ENCODE measurements around the gene LMBR1.

The LMBR1 gene

DNA sequence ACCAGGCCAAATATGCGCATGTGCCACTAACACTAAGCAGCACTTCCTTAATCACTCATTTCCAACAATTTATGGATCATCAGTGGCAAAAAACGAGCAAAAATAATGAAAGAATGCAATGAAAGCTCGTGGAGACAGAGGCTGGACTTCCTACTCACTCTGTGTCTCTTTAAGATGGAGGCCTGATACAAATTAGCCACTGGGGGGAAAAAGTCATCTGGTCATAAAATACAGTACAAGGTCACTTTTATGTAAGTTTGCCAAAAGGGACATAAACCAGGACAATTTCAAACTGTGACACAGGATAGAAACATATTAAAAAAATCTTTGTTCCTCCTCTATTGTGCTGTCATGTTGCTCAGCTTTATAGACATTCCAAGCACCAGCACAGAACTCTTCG, 101.7 kb downstream of the LMBR1 start:
- DNase-seq, result no peak

DNA sequence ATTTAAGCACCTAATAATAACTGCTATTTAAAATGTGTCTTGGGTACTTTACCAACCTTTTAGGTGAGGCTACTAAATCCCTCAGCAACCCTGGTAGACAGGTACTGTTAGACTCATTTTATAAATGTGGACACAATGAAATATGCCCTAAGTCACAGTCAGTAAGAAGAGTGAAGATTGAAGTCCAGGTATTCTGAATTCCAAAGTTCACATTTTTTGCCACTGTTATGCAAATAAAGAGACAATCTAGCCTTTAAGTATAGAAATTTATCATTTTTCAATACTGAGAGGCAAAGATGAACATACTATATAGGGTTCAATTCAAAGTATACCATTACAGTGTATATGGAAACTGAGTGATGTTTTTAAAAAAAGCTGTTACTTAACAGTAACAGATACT, 102.7 kb downstream of the LMBR1 start:
- DNase-seq, result no peak

DNA sequence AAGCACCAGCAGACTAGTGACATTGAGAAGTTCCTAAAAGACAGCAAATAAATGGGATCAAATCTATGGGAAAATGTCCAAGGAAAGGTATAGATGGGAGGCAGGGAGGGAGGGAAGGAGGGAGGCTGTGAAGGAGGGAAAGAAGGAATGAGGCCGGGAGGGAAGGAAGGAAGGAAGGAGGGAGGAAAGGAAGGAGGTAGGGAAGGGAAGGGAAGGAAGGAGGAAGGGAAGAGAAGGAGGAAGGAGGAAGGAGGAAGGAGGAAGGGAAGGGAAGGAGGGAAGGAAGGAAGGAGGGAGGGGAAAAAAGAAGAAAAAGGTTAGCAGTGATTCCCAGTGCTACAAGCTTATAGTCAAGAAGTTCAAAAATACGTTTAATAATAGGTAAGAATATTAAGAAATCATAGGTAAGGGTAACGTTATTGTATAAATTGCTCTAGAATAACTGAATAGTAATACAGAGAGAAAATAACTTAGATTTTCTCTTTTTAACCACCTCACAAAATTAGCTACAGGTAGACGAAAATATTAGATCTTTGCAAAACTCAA, 106.9 kb downstream of the LMBR1 start:
- no peak for DNase-seq

DNA sequence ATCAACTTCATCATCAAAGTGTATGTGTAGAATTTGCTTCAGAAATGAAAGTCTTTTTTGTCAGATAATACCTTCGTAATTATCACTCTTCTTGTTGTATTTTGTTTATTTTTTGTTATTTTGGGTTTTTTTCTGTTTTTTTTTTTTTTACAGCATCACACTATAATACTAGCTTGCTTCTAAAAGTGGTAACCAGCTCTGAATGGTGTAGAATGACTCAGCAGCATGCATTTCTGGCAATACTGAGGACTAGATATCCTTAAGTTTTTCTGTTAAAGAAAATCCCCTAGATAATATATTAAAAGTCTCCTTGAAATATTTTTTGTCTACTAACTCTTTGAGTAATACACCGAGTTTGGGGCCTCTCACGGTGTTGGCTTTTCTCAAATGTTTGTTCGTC, 109.1 kb downstream of the LMBR1 start:
- DNase-seq, result no peak

DNA sequence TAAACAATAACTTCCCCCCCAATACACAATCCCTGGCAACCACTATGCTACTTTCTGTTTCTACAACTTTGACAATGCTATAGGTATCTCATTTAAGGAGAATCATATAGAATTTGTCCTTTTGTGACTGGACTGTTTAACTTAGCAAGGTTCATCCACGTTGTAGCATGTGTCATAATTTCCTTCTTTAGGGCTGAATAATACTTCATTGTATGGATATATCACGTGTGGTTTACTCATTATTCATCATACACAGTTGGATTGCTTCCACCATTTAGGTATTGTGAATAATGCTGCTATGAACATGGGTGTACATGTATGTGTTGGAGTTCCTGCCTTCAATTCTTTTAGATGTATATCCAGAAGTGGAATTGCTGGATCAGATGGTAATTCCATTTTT, 111.0 kb downstream of the LMBR1 start:
- no peak for DNase-seq

DNA sequence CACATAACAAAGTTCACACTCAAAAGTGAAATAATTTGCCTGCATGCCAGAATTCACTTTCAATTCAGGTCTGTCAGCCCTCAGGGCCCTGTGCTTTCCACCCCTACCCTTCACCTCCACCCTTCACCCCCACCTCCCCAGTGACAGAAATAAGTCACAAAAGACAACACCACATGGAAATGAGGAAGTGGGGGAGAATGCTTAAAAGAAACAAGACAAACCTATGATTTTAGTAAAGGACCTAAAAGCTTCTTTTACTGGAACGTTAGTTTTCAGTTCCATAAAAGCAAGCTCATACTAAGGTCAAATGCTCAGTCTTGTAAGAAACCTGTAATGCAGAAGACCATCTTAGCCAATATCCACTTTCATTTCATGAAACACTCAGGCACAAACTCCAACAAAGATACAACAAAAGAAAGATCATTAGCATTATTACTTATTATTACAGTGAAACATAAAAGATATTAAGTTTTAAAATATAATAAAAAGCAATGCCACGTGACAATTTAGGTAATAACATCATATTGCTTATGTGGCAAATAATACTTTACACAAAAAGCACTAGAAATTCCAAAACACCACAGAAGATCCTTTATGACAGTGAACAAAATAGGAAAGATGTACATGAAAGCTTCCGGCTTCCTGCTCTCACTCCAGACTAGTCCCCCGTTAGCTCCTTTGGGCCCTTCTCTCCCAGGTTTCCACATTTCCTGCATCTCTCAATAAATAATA, 112.1 kb downstream of the LMBR1 start:
- DNase-seq, result no peak

DNA sequence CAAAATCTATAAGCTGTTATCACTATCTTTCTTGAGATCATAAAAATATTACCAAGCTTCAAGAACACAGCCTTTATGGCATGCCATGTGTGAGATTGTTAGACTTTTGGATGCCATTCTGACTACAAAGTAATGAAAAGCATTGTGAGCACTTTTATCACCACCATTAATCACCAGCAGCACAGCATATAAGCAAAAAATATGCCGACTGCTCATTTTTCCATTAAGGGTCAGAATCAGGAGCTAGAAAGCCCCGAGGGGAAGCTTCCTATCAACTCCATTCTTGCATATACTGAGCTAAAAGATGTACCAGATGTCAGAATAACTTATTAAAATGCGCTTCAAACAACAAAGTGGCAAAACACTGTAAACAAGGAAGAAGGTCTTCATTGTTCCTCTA, 114.3 kb downstream of the LMBR1 start:
- DNase-seq, result no peak

DNA sequence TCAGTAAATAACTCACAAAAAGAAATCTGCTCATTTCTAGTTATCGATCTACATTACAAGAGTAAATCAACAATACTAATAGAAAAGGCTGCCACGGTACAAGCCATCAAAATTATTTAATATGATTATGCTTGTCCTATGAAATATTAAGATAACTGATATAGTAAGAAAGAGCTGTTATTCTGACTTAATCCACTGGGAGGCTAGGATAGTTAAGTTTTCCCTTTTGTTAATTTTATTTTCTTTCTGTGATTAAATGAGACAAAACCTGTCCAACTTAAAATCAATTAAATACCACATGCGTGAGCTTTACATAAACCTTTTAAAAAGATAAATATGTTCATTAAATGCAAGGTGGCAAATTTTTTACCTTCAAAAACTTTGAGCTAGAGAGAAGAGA, 114.8 kb downstream of the LMBR1 start:
- DNase-seq, result no peak

DNA sequence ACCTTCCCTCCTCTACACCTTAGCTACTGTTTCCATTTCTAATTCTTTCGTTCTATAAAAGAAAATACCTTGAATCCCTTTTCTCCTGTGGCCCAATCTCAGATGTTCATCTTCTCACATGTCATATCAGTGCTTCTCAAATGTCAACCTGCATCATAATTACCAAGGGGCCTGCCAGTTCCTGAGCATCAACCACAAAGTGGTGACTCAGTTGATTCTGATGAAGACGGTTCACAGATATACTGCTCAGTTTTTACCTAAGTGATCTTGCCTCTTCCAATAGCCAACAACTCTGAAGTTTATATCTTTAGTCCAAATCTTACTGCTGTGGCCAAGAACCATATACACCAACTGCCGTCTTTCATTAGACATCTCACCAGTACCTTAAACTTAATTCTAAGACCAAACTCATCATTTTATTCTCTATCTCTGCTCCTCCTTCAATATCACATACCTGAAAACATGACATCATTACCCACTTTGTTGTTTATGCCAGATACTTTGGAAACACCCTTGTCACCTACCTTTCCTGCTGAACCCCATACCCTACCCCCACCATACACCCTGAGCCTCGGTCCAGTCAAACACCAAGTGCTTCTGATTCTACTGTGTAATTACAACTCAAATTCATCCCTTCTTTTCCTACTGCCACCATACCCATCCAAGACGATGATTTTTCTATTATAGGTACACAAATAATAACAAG, 115.5 kb downstream of the LMBR1 start:
- no peak for DNase-seq

DNA sequence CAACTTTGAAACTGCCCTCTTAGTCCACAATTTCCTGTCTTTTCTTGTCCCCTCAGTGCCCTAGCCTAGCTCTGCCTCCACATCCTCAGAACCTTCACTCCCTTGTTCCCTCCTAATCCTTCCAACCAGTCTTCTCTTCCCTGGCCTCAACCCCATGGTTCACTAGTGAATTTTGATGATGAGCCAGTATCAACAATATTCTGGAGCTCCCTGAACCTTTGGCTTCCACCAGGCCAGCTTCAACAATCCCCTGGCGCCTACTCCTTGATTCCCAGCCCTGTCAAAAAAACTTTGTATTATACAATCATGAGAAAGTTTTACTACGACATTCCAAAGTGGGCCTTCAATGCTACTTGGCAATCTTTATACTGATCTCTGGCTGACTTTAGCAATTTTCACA, 116.5 kb downstream of the LMBR1 start:
- DNase-seq, result no peak

DNA sequence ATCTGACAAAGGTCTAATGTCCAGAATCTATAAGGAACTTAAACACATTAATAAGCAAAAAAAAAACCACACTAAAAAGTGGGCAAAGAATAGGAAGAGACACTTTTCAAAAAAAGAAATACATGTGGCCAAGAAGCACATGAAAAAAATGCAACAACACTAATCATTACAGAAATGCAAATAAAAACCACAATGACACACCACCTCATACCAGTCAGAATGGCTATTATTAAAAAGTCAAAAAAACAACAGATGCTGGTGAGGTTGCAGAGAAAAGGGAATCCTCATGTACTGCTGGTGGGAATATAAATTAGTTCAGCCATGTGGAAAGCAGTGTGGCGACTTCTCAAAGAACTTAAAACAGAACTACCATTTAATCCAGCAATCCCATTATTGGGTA, 119.0 kb downstream of the LMBR1 start:
- DNase-seq, result no peak

DNA sequence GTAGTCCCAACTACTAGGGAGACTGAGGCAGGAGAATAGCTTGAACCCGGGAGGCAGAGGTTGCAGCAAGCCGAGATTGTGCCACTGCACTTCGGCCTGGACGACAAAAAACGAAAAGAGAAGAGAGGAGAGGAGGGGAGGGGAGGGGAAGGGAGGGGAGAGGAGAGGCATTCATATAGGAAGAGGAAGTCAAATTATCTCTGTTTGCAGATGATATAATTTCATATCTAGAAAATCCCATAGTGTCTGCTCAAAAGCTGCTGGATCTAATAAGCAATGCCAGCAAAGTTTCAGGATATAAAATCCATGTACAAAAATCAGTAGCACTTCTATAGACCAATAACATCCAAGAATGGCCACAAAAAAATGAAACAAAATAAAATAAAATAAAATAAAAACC, 120.3 kb downstream of the LMBR1 start:
- no peak for DNase-seq

DNA sequence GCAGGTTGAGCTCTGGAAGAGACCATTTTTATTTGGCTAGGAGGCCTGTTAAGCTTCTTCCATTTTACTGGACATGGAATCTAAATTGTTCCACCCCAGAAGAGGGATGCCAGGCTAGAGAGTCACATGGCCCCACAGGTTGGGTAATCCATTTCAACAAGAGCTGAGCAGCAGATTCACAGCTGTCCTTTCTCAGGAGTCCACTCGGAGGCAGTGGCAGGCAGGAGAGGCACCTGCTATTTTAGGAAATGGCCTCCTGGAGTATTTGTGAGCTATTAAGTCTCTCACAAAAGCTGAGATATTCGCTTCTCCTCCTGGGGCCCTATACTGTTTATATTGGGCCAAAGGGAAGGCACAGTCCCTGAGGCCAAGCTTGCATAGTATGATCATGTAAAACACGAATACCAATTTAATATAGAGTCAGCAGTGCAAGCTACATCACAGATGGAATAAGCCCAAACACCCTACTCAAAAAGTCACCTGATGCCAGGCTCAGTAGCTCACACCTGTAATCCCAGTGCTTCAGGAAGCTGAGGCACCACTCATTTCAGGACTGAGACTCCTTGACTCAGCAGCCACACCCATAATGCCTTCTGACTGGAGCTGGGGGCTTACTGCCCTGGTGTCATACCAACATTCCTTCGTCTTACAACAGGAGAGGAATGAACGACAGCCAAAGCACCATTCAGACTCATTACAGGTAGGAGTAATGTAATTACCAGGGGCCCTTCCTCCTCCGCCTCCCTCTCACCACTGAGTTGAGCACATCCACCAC, 124.1 kb downstream of the LMBR1 start:
- DNase-seq, result peak in 1 of 2 experiments; percentile 10

DNA sequence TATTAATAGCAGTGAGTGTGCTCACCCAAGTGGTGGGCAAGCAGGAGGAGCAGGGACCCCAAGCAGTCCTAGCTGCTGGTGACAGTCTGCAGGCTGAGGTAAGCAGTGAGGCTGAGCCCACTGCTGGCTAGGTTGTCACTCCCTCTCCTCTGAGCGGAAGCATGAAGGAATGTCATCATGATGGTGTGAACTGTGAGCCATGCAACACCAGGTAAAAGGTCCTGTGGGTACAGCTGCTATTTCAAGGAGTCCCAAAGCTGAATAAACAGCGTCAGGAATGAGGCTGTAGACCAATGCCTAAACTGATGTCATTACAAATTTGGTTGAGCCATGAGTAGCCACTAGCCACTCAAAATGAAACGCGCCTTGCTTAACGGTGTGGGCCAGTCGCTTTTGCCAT, 126.3 kb downstream of the LMBR1 start:
- DNase-seq, result no peak

DNA sequence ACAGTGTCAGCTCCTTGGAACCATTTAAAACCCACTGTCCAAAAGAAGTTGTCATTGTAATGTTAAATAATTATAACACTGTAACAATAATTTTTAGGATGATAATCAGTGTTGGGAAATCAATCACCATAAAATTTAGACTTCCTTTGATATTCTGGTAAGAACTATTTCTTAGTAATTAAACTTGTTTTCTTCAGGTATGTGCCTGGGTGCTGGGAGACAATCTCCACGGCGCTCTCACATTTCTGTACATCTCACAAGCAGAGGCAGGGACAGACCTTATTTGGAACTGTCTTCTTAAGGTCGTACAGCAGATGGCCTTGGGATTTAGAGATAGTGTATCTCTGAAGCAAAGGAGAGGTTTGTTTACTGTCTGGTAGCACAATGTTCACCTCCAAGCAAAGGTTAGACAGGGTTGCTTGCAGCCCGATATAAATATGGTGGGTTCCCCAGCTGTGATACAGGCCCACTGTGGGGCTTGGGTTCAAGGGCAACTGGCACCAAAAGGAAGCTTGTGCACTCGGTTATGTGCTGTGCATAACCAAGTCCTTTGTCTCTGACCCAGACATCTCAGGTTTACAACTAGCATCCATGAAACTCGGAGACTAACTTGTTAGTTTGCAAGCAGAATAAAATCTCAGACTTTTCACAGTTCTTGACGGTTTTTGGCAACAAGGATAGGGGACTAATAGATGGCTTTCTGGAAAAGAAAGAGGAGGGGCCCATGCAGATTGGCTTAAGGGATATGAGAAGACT, 126.9 kb downstream of the LMBR1 start:
- DNase-seq, result no peak

DNA sequence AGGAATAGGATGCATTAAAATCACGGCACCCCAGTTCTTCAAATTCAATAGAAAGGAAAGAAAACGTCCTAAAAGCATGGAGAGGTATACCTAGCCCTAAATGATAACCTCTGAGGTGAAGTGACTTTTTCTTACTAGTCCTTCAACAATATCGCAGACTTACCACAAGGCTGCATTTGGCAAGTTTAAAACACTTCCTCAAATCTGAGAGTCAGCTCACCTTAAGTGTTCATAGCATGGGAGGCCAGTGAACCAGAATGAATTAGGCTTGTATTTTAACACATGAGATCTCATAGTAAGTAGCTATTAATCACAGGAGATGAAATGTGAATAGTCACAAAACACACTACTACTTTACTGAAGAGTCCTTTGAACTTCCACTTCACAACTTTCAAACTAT, 128.2 kb downstream of the LMBR1 start:
- DNase-seq, result no peak

DNA sequence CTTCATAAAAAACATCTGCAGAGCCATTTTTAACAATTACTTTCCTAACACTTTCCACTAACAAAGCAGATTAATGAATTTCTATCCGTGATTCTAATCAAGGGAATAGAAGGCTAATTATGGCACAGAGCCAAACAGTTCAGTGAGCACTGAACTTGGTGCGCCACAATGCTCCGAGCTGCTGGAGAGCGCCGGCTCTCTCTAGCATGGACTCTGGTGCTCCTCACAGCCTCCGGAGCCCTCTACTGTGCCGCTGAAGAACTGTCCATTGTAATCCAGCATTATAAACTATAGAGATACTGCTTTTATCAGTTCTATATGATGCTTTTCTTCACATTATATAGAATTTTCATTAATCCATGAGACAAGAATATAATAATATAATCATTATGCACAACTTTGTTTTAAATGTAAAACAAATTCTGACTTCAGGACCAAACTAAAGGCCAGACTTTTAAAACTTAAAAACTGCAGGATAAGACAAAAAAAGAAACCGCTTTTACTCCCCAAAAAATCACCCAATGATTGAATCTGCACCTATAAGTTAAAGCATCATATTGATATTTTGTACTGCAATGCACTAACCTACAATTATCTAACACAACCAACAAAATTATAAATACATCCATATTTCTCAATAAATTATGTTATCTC, 128.8 kb downstream of the LMBR1 start:
- DNase-seq, result peak; percentile 49 to 72

DNA sequence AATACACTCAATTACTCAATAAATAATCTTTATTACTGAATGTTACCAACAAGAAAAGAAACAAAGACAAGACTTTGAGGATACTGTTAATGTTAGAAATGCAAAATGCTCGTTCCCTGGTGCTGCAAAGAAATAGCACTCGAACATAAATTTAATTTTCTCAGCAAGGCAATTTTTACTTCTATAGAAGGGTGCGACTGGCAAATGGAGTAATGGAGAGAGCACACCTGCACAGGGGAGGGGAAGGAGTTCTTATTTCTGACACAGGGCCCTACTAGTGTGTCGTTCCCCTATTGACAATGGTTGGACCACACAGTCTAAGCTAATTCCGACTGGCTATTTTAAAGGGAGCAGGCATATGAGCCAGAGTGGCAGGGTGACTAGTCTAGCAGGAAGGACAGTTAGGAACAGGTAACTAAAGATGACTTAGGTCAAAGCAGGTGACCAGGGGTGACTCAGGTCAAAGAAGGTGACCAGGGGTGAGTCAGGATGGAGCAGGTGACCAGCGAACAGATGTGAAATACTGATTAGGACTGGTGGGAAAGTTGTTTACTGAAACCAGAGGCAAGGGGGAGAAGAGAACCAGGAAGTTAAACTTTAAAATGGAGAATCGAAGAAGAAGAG, 133.3 kb downstream of the LMBR1 start:
- no peak for DNase-seq

DNA sequence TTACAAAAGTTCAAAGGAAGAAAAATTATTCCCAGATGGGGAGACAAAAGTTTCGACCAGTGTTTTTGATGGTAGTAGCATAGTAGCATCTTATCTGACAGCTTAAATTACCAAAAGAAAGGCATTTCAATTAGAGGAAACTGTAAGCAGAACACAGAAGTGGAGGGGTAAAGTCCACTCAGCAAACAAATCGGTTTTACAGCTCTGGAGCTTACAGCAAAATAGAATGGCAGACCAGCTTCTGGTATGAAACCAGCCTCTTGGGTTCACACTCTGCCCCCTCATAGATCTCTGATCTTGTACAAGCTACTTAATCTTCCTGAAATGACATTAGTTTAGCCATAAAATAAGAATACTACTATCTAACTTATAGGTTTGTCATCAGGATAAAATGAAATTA, 133.8 kb downstream of the LMBR1 start:
- DNase-seq, result no peak

DNA sequence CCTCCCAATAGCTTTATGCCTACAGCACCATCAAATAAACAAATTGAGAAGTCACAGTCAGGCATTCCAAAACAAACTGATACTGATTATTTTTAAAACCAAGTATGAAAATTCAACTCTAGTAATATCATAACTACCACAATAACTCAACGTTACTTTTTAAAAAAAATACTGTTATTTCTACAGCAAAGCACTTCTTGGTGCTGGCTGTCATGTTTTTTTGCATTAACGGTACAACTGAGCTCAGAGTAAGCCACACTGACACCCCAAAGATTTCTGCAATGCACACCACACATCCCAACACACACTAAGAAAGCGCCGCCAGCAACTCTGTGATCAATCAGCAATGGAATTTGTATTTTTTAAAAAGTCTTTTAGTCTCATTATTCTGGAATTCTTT, 138.8 kb downstream of the LMBR1 start:
- no peak for DNase-seq

DNA sequence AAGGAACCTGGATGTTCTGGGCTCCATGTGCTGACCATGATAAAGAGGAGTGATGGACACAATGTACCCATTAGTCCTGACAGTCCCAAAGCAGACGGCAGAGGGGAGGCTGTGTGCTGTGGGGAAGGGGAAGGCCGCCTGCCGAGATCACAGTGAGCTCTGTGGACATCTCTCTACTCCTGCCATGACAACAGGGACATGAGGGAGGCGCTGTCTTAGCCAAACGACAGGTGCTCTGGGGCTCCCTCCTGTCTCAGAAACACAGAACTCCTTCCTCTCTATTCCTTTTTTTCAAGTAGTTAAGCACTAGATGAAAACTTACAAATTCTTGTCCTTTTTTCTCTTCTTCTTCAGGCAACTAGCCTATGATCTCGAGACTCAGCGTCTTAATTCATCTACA, 139.4 kb downstream of the LMBR1 start:
- no peak for DNase-seq

DNA sequence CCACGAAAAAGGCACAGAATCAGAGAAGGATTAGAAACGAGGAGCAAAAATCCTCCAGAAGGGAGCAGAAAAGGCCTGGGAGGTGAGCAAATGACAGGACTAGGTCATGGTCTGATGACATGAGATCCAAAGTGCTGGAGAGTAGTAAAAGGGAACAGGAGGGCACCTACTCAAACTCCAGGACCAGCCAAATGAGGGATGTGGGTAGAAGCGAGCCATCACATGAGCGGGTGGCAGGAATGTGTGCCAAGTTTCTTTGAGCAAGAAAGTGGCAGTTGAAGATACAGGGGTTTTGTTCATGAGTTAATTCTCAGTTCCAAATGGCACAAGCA, 139.8 kb downstream of the LMBR1 start:
- no peak for DNase-seq
